ENCODE data around the gene BZW1.

Gene BZW1

DNA sequence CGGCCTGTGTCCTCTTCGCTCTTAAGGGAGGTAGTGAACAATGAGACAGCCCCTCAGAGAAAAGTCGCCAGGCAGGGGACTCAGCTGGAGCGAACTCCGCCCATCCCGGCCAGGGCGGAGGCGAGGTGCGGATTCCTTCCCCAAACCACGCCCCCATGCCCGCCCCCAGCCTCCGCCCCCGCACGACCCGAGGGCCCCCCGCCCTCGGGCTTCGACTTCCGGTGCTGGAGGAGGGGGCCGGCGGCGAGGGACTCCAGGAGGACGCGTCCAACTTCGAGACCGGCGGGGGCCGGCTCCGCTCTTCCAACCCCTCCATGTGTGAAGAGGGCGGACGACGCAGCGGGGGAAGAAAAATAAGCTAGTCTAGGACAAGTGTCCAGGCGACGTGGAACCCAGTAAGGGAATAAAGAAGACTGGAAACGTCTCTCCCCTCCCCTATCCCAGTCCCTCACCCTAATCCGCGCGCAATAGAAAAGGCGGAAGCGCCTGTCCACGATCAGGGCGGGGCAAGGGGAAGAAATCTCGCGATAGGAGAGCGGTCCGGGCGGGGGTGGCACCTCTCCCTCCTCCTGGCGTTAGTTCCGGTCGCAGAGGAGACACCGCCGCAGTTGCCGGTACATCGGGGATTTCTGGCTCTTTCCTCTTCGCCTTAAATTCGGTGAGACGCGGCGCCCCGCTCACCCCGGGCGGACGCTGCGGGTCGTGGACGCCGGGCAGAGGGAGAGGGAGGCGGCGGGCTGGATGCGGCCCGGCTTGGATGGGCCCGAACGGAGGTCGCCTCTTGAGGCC lies at the start of gene BZW1:
Gene BZW1 (plus strand): TSS at position 578 of the 789 bp plus-strand sequence. CDS start 1,308 bp downstream, outside the sequence.
- peak; percentile 97 to 98 for DNase-seq

DNA sequence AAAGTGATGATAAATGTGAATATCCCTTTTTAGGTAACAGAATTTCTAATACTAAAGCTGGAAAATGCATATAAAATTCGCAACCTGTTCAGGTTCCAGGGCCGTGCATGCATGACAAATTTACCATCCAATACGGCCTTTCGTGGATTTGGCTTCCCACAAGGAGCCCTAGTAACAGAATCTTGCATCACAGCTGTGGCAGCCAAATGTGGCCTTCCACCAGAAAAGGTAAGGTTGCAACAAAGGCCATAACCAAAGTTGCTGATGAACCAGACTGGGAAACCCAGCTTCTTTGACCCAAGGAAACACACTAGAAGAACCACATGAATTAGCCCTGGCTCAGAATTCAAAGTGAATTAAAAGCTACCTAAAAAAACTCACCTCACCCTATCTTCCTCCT lies 49.6 kb upstream of the BZW1 start:
- DNase-seq: no peak

DNA sequence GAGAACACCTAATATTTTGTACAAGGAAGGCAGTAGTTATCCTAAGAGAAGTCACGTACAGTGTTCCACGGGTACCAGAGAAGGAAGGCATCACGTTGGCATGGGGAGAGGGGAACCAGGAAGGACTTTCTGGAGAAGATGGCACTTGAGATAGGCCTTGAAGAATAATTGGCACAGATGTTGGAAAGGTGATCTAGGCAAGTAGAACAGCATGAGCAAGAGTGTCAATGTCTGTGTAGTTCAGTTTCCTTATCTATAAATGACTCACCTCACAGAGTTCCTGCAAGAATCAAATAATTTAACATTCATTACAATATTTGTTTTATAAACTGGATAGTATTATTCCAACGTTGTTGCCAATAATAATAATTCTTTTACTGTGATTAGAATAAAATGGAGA lies 48.3 kb upstream of the BZW1 start:
- DNase-seq: no peak

DNA sequence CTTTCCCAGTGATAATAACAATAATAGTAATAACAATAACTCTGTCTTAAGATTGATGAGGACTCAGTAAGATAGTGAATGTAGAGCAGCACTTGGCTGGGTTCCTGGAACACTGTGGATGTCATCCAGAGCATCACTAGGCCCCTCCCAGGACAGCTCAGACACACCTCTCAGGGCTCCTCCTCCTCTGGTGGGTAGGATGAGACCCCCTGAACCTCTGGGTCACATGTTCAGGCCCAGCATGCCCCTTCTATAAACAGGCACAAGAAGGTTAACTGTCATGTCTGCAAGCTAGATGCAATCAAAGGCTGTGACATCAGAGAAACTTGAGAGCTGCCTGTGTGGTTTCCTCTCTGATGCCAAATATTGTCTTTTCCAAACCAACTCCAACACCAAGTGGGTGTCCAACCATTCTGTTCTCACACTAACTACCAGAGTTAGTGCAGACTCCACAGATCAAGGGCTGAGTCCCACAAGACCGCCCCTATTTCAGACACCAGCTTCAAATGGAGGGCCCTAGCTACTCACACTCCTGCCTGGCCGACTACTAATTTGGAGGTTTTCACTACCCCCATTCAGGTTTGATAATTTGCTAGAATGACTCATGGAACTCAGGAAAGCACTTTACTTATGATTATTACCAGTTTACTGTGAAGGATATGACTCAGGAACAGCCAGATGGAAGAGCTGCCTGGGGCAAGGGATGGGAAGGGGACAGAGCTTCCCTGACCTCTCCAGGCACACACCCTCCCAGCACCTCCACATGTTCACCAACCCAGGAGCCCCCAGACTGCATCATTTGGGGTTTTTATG lies 46.4 kb upstream of the BZW1 start:
- no peak for DNase-seq

DNA sequence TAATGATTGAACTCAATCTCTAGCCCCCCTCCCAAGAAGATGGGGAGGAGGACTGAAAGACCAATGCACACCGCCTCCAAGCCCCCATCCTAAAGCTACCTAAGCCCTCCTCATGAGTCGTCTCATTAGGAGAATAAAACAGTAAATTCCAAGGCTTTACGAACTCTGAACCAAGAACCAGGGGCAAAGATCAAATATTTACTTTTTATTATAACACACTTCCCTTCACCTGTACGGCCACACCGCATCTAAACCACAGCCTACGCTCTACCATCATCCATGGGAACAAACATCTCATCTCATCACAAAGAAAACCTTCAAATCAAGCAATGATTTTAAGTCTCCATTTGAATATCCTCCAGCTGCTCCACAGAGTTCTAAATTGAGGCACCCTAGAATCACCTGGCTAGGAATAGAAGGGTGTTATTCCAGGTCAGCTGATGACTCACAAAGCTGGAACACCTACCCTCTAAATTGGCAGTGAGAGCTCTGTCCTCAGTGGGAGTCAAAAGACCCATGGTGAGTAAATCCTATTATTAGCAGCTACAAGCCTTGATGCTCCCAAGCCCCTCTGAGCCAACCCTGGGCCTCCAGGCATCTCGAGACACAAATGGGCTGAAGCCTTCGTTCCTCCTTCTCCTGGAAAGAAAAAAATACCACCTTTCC lies 45.6 kb upstream of the BZW1 start:
- DNase-seq: no peak

DNA sequence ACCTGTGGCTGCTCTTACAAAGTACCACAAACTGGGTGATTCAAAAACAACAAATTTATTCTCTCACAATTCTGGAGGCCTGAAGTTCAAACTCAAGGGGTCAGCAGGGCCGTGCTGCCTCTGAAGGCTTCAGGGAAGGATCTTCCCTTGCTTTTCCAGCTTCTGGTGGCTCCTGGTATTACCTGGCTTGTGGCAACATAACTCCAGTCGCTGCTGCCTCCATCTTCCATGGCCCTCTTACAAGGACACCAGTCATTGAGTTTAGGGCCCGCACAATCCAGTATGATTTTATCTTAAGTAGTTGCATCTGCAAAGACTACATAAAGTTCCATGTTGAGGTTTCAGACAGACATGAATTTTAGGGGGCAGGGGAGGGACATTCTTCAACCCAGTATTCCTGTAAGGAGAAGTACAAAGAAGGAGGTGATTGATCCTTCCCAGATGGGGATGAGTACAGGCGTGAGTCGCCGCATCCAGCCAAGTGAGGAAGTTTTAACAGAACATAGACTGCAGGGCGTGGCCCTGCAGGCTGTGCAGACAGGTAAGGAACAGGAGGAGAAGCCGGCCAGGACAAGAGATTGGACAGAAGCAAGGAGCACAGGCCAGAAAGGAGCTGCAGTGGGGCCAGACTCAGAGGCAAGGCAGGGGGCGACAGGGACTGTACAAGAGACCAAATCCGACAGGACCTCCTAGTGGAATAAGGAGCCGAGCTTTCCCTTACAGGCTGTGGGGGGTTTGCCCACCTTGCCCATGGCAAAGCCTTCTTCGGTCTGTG lies 44.4 kb upstream of the BZW1 start:
- DNase-seq: no peak

DNA sequence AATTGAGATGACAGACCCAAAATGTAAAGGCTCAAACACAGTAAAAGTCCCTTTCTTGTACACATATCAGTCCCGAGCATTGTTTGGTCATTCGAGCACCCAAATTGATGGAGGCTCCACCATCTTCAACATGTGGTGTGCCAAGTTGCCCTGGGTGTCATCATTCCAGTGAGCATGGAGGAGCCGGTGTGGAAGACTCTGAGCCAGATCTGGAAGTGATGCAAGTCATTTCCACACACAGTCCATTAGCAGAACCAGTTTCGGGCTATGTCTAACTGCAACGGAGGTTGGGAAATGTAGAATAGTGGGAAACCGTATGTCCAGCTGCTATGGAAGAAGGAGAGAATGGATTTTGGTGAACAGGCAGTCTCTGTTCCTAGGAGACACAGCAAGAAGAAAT lies 40.9 kb upstream of the BZW1 start:
- no peak for DNase-seq

DNA sequence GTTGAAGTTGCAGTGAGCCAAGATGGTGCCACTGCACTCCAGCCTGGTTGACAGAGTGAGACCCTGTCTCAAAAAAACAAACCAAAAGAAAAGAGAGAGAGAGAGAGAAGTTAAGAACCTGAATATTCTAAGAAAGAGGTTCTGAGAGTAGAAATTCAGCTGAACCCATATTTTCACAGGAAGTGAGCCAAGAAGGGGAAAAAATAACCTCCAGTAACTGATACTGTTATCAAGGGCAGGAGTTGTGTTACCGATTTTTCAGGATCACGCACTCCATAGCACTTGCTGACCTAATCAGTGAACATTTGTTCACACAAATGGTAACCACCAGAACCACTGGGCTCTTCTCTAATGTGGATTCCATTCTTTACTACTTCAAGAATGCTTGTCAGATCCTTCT lies 39.1 kb upstream of the BZW1 start:
- no peak for DNase-seq

DNA sequence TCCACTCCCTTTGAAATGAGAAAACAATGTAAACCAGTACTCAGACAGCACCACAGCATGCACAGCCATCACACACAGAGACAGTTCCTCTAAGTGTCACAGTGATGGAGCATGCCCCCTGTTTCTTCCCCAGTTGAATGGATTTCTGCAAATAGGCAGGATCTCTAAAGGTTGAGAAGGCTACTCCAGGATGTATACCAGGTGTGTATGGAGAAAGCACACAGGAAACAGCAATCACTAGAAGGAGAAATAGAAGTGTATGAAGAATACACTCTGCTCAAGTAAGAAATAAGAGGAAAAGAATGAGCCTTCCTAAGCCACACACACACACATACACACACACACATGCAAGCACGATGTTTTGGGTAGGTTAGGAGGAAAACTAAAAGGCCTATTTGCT lies 38.6 kb upstream of the BZW1 start:
- DNase-seq: no peak

DNA sequence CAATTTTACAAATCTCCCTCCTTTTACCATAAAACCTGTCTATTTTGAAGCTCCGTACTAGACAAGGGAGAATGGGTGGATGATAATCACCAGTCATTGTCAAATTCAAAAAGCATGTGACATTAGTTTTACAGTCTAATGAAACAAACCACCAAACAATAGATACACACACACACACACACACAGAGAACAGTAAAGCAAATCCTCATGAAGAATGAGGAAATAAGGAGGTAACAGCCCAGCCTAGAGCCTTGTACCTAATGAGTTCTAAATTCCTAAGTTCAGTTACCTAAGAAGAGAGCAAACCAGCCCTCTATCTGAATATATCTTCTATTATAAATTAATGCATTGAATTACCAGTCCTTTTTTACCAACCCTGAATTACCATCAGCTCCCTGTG lies 36.8 kb upstream of the BZW1 start:
- no peak for DNase-seq

DNA sequence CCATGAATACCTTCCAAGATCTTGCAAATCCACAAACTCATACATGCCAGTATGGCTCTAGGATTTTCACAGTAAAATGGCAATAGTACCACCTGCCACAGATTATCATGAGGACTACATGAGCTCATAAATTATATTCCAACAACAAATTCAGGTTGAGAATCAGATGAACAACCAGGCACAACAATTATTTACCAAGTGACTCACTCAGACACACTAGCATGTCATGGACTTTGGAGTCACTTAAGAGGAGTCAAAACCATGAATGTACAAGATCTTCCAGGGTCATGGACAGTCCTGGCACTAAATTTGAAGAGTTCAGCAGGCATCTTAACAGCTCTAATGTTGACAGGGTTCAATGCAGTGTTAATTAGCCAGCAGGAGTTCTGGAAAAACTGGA lies 34.4 kb upstream of the BZW1 start:
- DNase-seq: no peak

DNA sequence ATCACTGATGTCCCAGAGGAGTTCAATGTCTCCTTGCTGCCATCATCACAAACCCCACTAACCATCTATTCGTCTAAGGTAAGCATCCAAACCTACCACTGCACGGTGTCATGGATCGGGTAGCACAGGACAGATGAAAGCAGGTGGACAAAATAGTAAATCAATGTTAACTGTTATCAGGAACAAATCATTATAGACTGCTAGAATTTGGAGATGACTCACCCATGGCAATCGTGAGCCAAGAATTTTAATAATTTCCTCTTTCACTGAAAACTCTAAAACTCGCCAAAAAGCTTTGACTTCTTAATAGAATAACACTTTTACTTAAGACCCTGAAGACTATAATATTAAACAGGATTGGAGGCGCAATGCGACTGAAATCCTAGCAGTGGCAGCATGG lies 33.7 kb upstream of the BZW1 start:
- DNase-seq: no peak

DNA sequence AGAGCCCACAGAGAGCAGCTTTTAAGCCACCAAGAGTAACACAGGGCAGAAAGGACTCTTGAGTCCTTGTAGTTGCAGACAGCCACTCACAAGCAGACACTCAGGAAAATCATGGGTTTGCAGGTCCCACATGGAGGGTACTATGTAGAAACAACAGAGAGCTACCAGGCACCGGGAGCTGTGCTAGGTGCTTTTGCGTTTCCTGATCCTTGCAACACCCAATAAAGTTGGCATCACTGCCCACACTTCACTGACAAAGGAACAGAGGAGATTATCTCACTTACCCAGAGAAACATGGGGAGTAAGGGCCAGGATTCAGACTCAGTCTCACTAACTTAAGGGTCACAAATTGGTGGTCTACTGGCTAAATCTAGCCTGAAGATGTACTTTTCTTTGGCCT lies 32.5 kb upstream of the BZW1 start:
- DNase-seq: no peak

DNA sequence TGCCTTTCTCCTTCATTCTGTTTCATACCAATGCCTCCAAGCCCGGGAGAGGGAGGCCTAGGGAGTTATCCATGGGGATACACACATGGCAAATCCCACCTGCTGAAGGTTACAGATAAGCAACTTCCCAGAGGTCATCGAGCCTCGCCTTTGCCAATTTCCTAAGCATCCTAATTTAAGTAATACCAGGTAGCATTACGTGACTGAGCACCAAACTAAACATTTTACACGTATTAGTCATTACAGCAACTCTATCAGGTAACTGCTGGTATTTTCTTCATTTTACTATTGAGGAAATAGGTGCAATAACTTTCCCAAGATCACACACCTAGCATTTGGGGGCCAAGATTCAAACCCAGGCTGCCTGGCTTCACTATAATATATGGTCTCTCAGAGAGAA lies 30.1 kb upstream of the BZW1 start:
- DNase-seq: no peak

DNA sequence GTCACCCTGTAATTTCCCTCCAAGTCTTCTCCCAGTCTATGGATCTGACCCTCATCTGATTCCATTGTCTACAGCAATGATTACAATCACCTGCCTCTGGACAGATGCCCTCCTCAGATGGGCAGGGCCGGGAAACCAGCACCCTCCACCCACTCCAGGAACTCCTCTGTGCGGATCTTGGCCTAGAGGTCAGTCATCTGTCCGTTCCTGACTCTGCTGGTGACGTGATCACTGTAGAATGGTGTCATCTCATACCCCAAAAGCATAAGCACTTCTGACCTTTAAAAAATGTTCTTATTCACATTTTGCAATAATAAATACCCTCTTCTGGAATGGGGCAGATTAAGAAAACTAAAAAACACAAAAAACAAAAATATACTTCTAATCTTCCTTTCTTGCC lies 29.5 kb upstream of the BZW1 start:
- no peak for DNase-seq

DNA sequence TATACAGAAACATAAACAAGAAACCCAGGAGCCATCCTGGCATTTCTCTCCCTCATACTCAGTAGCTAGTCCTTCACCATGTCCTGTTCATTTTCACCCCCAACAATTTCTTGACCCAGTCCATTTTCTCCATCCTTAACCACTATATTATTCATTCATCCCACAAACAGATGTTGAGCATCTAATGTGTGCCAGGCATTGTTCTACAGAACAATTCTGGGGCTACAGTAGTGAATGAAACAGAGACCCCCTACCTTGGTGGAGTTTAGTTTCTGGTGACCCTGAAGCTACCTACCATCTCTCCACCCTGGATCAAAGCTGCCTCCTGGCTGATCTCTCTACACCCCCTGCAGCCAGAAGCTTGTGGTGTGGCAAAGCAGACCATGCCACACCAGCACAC lies 27.5 kb upstream of the BZW1 start:
- DNase-seq: no peak

DNA sequence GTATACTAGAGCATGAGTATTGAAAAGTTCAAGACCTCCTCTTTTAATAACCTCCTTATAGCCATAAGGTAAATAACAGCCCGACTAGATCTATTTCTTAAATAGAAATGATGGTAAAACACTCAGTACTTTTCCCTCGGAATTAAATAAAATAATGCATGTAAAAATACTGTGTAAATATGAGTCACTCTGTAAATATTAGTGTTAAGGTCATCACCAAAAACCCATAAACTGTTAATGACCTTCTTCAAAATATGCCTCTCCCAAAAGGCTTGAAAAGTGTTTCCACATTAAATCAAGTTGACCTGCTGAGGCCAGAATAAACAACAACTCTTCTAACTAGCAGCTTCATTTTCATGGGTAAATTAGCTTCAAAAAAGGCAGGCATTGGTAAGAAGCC lies 25.3 kb upstream of the BZW1 start:
- DNase-seq: no peak

DNA sequence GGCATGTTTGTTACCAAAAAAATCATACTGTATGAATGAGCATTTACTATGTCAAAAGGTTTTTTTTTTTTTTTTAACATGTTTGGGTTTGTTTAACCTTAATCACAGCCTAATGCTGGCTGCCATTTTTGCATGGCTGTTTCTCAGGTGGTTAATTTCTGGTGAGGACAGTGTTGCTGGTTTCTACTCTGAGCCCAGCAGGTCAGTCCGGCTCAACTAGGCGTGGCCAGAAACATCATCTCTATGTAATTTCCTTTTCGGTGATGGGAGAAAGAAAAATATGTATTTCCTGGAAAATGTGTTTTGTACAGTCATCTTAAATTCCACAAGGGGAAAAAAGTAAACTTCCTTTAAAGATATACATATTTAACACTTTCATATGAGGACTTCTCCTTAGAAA lies 24.9 kb upstream of the BZW1 start:
- no peak for DNase-seq

DNA sequence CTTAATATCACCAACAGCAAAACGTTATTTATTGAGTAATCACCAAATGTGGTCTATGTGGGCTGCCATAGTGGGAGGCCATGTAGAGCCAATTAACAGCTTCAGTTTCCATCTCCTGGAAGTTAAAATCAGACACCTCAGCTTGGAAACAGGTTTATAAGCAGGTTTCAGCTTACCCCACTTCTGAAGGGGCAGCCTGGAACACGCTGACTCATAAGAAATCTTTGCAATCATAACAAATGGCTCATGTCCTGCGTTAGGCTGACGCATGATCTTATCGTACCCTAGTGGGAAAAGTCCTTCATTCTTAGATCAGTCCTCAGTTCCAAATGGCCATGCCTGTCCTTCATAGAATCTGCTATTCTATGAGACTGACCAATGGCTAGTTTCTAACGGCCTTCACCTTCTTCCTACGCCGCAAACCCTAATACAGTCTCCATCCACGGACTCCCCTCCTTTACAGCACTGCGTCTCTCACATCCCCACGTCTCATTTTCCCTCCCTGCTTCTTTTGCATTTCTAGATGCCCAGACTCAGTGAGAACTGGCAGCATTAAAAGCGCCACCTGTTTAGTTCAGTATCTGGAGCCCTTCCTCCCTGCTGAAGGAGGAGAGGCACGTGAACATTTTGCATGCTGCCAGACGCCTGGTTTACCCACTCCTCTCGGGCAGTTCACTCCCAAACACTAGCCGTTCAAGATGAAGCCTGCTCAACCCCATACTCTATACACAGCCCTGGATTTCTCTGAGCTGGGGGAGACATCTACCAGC lies 24.2 kb upstream of the BZW1 start:
- no peak for DNase-seq

DNA sequence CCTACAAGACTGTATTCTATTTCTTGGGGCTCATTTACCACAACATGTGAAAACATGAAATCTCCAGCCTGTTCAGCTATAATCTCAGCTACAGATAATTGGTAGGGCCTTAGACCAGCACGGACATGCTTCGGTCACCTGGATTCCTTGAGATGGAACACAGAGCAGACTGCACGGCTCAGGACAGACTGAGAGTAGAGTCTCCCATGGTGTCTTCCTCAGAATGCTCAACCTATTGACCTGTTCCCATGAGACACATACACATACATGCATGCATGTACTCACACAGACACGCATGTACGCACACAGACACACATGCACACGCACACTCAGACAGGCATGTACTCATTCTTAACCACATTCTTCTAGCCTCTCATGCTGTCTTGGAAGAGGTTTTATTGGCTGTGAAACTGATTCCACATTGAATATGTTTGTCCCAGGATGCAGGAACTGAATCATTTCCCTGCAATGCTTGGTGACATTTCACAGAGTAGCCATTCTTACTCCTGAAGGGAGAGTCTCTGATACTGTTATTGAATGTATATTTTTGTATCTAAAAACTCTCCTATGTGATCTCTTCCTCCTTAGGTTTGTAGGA lies 23.5 kb upstream of the BZW1 start:
- DNase-seq: no peak

DNA sequence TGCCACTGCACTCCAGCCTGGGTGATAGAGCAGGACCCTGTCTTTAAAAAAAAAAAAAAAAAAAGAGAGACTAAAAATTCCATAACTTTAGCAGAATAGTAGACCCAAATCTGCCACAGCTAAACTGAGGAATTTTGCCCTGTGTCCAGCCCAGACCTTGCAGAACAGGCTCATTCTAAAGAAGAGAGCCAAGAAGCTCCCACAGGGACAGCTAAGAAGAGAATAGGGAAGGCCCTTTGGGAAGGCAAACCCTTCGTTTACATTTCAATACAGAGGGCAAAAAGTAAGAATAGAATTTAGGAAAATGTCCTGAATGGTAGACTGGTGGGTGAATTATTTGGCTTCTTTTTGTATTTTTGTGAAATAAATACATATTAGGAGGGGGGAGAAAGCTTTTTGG lies 21.5 kb upstream of the BZW1 start:
- no peak for DNase-seq

DNA sequence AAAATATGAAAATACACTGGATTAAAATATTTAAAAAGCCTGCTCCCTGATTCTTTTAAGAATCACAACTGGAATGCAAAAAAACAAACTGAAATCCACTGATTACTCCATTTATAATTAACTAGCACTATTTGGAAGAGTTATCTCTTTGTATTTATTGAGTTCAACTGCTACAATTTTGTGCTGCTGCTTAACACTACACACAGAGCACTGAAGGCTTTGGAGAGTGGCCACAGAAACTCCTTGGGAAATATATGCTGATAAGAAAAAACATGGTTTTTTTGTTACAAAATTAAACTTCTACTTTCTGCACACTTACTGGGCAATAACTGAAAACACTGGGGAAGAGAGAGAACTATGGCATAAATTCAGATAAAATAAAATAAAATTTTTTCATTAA lies 19.8 kb upstream of the BZW1 start:
- DNase-seq: no peak
